ENCODE measurements around the gene YTHDC1. TPM values are rescaled to one million over a fixed set of nuclear protein-coding genes. Genes with fewer than 3 reads are reported as not detected.
"Not testable (repeated sequence)": the region's sequence is repeated elsewhere in the genome, so short reads cannot be mapped to it uniquely, and the experiment has no call there.

YTHDC1 gene
- total RNA-seq: 10 to 100 TPM; 88.7 to 90.3 TPM

- peaks cover 3% of the 10 kb centered on the region for H3K27me3 Mint-ChIP-seq
- H3K9me3 Mint-ChIP-seq: no peaks in the 10 kb centered on the region
- CTCF ChIA-PET: interaction anchor here (1.5 to 1.9 kb wide), 2 partner anchors 12 to 13 kb away, joined by 3 to 5 read pairs; no protein-coding TSS in a partner anchor
- DNase-seq: peak; percentile 97
- peak within 1 kb of the TSS; percentile 100 for H3K27ac Mint-ChIP-seq
- H3K36me3 Mint-ChIP-seq (ENCODE audit: low read depth): peaks cover 8% of the 10 kb centered on the region
- H3K4me1 Mint-ChIP-seq: peaks cover 32% of the 10 kb centered on the region
- POLR2A ChIA-PET: no interaction called here
- H3K4me3 Mint-ChIP-seq: peak within 1 kb of the TSS; percentile 94
Observed at GRCh38 chr4:68349649-68350360, at the start of gene YTHDC1. YTHDC1 (minus strand) TSS chr4:68350090; CDS start chr4:68349753, 337 bp downstream.

- ChIA-PET POLR2A (interaction anchor here (0.6 kb wide), 1 partner anchor 178 kb away, joined by 4 read pairs; no protein-coding TSS in a partner anchor), CTCF (no interaction called here)
- DNase-seq: no peak
- Mint-ChIP-seq H3K27ac (no peak overlapping the region), H3K4me3 (no peak overlapping the region), H3K4me1 (peaks cover 3% of the 10 kb centered on the region), H3K36me3 (ENCODE audit: low read depth) (no peaks in the 10 kb centered on the region), H3K27me3 (no peaks in the 10 kb centered on the region), H3K9me3 (no peaks in the 10 kb centered on the region)
Observed at GRCh38 chr4:68399306-68399705, 49.4 kb upstream of the YTHDC1 start.

- no peaks in the 10 kb centered on the region for H3K36me3 Mint-ChIP-seq (ENCODE audit: low read depth)
- H3K9me3 Mint-ChIP-seq: no peaks in the 10 kb centered on the region
- H3K27me3 Mint-ChIP-seq: no peaks in the 10 kb centered on the region
- no peak overlapping the region for H3K4me3 Mint-ChIP-seq
- H3K4me1 Mint-ChIP-seq: peaks cover 3% of the 10 kb centered on the region
- no peak for DNase-seq
- ChIA-PET POLR2A (no interaction called here), CTCF (no interaction called here)
- H3K27ac Mint-ChIP-seq: no peak overlapping the region
Observed at GRCh38 chr4:68396756-68397155, 46.9 kb upstream of the YTHDC1 start.

GRCh38 chr4:68391436-68391835 is 41.5 kb upstream of the YTHDC1 start:
- DNase-seq: no peak
- Mint-ChIP-seq H3K9me3 (no peaks in the 10 kb centered on the region), H3K4me3 (no peak overlapping the region), H3K36me3 (ENCODE audit: low read depth) (no peaks in the 10 kb centered on the region), H3K27me3 (peaks cover 6% of the 10 kb centered on the region), H3K4me1 (peaks cover 3% of the 10 kb centered on the region), H3K27ac (no peak overlapping the region)
- ChIA-PET POLR2A (no interaction called here), CTCF (no interaction called here)

- Mint-ChIP-seq H3K9me3 (no peaks in the 10 kb centered on the region), H3K27ac (no peak overlapping the region), H3K36me3 (ENCODE audit: low read depth) (no peaks in the 10 kb centered on the region), H3K4me3 (no peak overlapping the region), H3K27me3 (peaks cover 6% of the 10 kb centered on the region), H3K4me1 (peaks cover 3% of the 10 kb centered on the region)
- DNase-seq: no peak
- POLR2A ChIA-PET: no interaction called here
- CTCF ChIA-PET: no interaction called here
Observed at GRCh38 chr4:68390205-68390935, 40.5 kb upstream of the YTHDC1 start.

- POLR2A ChIA-PET; H3K4me1 Mint-ChIP-seq; CTCF ChIA-PET; H3K27me3 Mint-ChIP-seq; H3K9me3 Mint-ChIP-seq; H3K4me3 Mint-ChIP-seq; H3K27ac Mint-ChIP-seq; H3K36me3 Mint-ChIP-seq (ENCODE audit: low read depth); DNase-seq: not testable (repeated sequence)
Observed at GRCh38 chr4:68389386-68389913, 39.6 kb upstream of the YTHDC1 start.

GRCh38 chr4:68388347-68388865 is 38.5 kb upstream of the YTHDC1 start:
- Mint-ChIP-seq H3K4me1 (no peaks in the 10 kb centered on the region), H3K27ac (no peak overlapping the region), H3K4me3 (no peak overlapping the region), H3K9me3 (no peaks in the 10 kb centered on the region), H3K36me3 (ENCODE audit: low read depth) (no peaks in the 10 kb centered on the region), H3K27me3 (peaks cover 14% of the 10 kb centered on the region)
- ChIA-PET POLR2A (no interaction called here), CTCF (no interaction called here)
- DNase-seq: no peak

- Mint-ChIP-seq H3K4me3 (no peak overlapping the region), H3K4me1 (no peaks in the 10 kb centered on the region), H3K27me3 (peaks cover 17% of the 10 kb centered on the region), H3K9me3 (no peaks in the 10 kb centered on the region), H3K27ac (no peak overlapping the region), H3K36me3 (ENCODE audit: low read depth) (no peaks in the 10 kb centered on the region)
- ChIA-PET CTCF (no interaction called here), POLR2A (no interaction called here)
- no peak for DNase-seq
Observed at GRCh38 chr4:68385267-68385666, 35.4 kb upstream of the YTHDC1 start.

- Mint-ChIP-seq H3K9me3 (no peaks in the 10 kb centered on the region), H3K4me1 (no peaks in the 10 kb centered on the region), H3K36me3 (ENCODE audit: low read depth) (no peaks in the 10 kb centered on the region), H3K27me3 (peaks cover 25% of the 10 kb centered on the region), H3K27ac (no peak overlapping the region), H3K4me3 (no peak overlapping the region)
- CTCF ChIA-PET: interaction anchor here (0.7 kb wide), 1 partner anchor 150 kb away, joined by 3 read pairs; no protein-coding TSS in a partner anchor
- DNase-seq: no peak
- POLR2A ChIA-PET: no interaction called here
Observed at GRCh38 chr4:68383115-68383514, 33.2 kb upstream of the YTHDC1 start.

- Mint-ChIP-seq H3K27me3 (peaks cover 31% of the 10 kb centered on the region), H3K4me3 (no peak overlapping the region), H3K36me3 (ENCODE audit: low read depth) (peaks cover 1% of the 10 kb centered on the region), H3K9me3 (no peaks in the 10 kb centered on the region), H3K27ac (no peak overlapping the region), H3K4me1 (peaks cover 16% of the 10 kb centered on the region)
- ChIA-PET POLR2A (no interaction called here), CTCF (interaction anchor here (1.0 kb wide), 1 partner anchor 21 kb away, joined by 3 read pairs; no protein-coding TSS in a partner anchor)
- no peak for DNase-seq
Observed at GRCh38 chr4:68378226-68378625, 28.3 kb upstream of the YTHDC1 start.

- Mint-ChIP-seq H3K27ac (no peak overlapping the region), H3K4me1 (peaks cover 23% of the 10 kb centered on the region), H3K4me3 (peak overlapping the region; percentile 60), H3K27me3 (peaks cover 27% of the 10 kb centered on the region), H3K36me3 (ENCODE audit: low read depth) (peaks cover 1% of the 10 kb centered on the region), H3K9me3 (no peaks in the 10 kb centered on the region)
- peak; percentile 67 for DNase-seq
- ChIA-PET POLR2A (no interaction called here), CTCF (interaction anchor here (0.8 to 1.8 kb wide), 4 partner anchors 8 to 104 kb away, joined by 4 to 6 read pairs (median 4); no protein-coding TSS in a partner anchor)
Observed at GRCh38 chr4:68375667-68376559, 26.0 kb upstream of the YTHDC1 start.

GRCh38 chr4:68373513-68373912 is 23.6 kb upstream of the YTHDC1 start:
- ChIA-PET CTCF (no interaction called here), POLR2A (no interaction called here)
- peak; percentile 75 for DNase-seq
- peak overlapping the region; percentile 34 for H3K27ac Mint-ChIP-seq
- peaks cover 1% of the 10 kb centered on the region for H3K36me3 Mint-ChIP-seq (ENCODE audit: low read depth)
- H3K4me3 Mint-ChIP-seq: peak overlapping the region; percentile 43
- no peaks in the 10 kb centered on the region for H3K9me3 Mint-ChIP-seq
- peaks cover 17% of the 10 kb centered on the region for H3K27me3 Mint-ChIP-seq
- H3K4me1 Mint-ChIP-seq: peaks cover 29% of the 10 kb centered on the region
